Stimulated activated naive B cell treated with anti-CD40 and anti-IgM and Interleukin-4, amounts not matched to agents 10 μg/mL and 1 μg/mL and 100 μg/mL, for 72 hours (primary cell): ENCODE results near the gene HECTD4.
A peak's percentile ranks its signal among the peaks of the same experiment; 100 is the strongest.
"Not testable (repeated sequence)": the region's sequence is repeated elsewhere in the genome, so short reads cannot be mapped to it uniquely, and the experiment has no call there.

Experiments used
- ATAC-seq, 2 donors: fragments of 150-1000 bp; cut with Tn5 transposase; replicated peaks; 2 replicates each; pipeline ENCODE4 v1.10.0; 2021; ENCODE audit warnings: moderate library complexity in 1 of 2
- DNase-seq: peaks from one replicate; pipeline ENCODE4 v3.0.0; 2021
- H3K27ac Mint-ChIP-seq: one replicate; pipeline ENCODE4 v1.8.0; 2022; ENCODE audit warnings: mild to moderate bottlenecking, mixed read lengths
- H3K27me3 Mint-ChIP-seq, 2 donors: one replicate each; pipeline ENCODE4 v1.8.0; 2022; ENCODE audit warnings: mixed read lengths in 2 of 2
- H3K36me3 Mint-ChIP-seq, 2 donors: one replicate each; pipeline ENCODE4 v1.8.0; 2022; ENCODE audit warnings: mixed read lengths in 2 of 2, mild to moderate bottlenecking in 1 of 2
- H3K4me1 Mint-ChIP-seq, 2 donors: one replicate each; pipeline ENCODE4 v1.8.0; 2022; ENCODE audit warnings: mixed read lengths in 2 of 2, mild to moderate bottlenecking in 1 of 2
- H3K4me3 Mint-ChIP-seq, 2 donors: one replicate each; pipeline ENCODE4 v1.8.0; 2022; ENCODE audit warnings: mild to moderate bottlenecking in 2 of 2, mixed read lengths in 2 of 2, moderate library complexity in 1 of 2
- H3K9me3 Mint-ChIP-seq, 2 donors: one replicate each; pipeline ENCODE4 v1.8.0; 2022; ENCODE audit warnings: mixed read lengths in 2 of 2, mild to moderate bottlenecking in 1 of 2

HECTD4 gene

GRCh38 chr12:112230136-112230535 lies 152.1 kb downstream of the HECTD4 start:
- Mint-ChIP-seq H3K27ac (no peak overlapping the region), H3K36me3 (peaks cover 26 to 47% of the 10 kb centered on the region in 2 donors), H3K27me3 (no peaks in the 10 kb centered on the region), H3K4me3 (no peak overlapping the region), H3K9me3 (no peaks in the 10 kb centered on the region), H3K4me1 (no peaks in the 10 kb centered on the region)
- no peak for ATAC-seq
- DNase-seq = no peak

GRCh38 chr12:112226768-112227167 lies 155.5 kb downstream of the HECTD4 start:
- Mint-ChIP-seq H3K27me3 (no peaks in the 10 kb centered on the region), H3K4me3 (no peak overlapping the region), H3K27ac (no peak overlapping the region), H3K9me3 (no peaks in the 10 kb centered on the region), H3K4me1 (peaks cover 0 to 1% of the 10 kb centered on the region in 2 donors), H3K36me3 (peaks cover 35 to 46% of the 10 kb centered on the region in 2 donors)
- DNase-seq = no peak
- no peak for ATAC-seq

DNA sequence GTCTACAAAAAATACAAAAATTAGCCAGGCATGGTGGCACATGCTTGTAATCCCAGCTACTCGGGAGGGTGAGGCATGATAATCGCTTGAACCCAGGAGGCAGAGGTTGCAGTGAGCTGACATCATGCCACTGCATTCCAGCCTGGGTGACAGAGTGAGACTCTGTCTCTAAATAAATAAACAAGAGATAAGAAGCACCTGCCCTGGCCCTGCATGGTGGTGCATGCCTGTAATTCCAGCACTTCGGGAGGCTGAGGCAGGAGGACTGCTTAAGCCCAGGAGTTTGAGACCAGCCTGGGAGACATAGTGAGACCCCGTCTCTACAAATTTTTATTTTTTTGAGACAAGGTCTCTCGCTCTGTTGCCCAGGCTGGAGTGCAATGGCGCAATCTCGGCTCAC lies 161.6 kb downstream of the HECTD4 start:
- Mint-ChIP-seq H3K4me1 (peaks cover 23 to 37% of the 10 kb centered on the region in 2 donors), H3K36me3 (peaks cover 47 to 63% of the 10 kb centered on the region in 2 donors)
- not testable (repeated sequence) for H3K4me3 Mint-ChIP-seq, H3K27ac Mint-ChIP-seq, DNase-seq, H3K27me3 Mint-ChIP-seq, ATAC-seq, H3K9me3 Mint-ChIP-seq

DNA sequence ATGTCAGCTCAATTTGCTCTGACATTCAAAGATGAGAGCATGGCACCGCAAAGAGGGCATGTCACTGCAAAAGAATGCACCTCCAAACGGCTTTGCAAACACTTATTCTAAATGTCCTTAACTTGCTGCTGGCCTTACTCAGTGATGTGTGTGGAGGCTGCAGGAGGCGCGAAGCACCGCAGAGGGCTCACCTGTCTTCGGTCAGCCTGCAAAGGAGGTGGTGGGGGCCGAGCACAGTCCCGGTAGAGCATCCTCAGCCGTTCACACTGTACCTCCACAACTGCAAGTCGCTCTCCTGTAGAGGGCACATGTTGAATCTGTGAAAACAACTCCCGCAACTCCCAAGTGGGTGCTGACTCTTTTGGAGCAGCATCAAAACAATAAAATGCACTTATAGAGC lies 163.0 kb downstream of the HECTD4 start:
- Mint-ChIP-seq H3K27me3 (no peaks in the 10 kb centered on the region), H3K9me3 (peaks cover 0 to 1% of the 10 kb centered on the region in 2 donors), H3K27ac (no peak overlapping the region), H3K4me1 (peaks cover 23 to 37% of the 10 kb centered on the region in 2 donors), H3K36me3 (peaks cover 45 to 63% of the 10 kb centered on the region in 2 donors), H3K4me3 (no peak overlapping the region)
- no peak for ATAC-seq
- DNase-seq = no peak

DNA sequence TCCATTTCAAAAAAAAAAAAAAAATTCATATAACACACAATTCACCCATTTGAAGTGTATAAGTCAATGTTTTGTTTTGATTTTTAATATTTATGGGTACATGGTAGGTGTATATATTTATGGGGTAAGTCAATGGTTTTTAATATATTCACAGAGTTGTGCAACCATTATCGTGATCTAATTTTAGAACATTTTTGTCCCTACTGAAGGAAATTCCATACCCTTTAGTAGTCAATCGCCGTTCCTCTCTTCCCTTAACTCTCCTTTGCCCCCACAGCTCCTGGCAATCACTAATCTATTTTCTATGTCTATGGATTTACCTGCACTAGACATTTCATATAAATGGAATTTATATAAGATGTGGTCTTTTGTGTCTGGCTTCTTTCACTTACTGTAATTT lies 164.1 kb downstream of the HECTD4 start:
- DNase-seq (no peak), ATAC-seq (no peak)
- Mint-ChIP-seq H3K4me3 (peak overlapping the region; percentile 2 to 9), H3K9me3 (peaks cover 0 to 1% of the 10 kb centered on the region in 2 donors), H3K27me3 (no peaks in the 10 kb centered on the region), H3K4me1 (peaks cover 22 to 37% of the 10 kb centered on the region in 2 donors), H3K27ac (peak overlapping the region; percentile 43), H3K36me3 (peaks cover 44 to 60% of the 10 kb centered on the region in 2 donors)

- peaks cover 39 to 55% of the 10 kb centered on the region in 2 donors for H3K36me3 Mint-ChIP-seq
- peak overlapping the region; percentile 3 to 7 for H3K4me3 Mint-ChIP-seq
- DNase-seq (no peak), ATAC-seq (peak; percentile 67 to 78)
- H3K27me3 Mint-ChIP-seq = no peaks in the 10 kb centered on the region
- peaks cover 0 to 1% of the 10 kb centered on the region in 2 donors for H3K9me3 Mint-ChIP-seq
- H3K4me1 Mint-ChIP-seq = peaks cover 22 to 37% of the 10 kb centered on the region in 2 donors
- peak overlapping the region; percentile 49 for H3K27ac Mint-ChIP-seq
These were observed 164.6 kb downstream of the HECTD4 start for GRCh38 chr12:112217647-112218046.

DNA sequence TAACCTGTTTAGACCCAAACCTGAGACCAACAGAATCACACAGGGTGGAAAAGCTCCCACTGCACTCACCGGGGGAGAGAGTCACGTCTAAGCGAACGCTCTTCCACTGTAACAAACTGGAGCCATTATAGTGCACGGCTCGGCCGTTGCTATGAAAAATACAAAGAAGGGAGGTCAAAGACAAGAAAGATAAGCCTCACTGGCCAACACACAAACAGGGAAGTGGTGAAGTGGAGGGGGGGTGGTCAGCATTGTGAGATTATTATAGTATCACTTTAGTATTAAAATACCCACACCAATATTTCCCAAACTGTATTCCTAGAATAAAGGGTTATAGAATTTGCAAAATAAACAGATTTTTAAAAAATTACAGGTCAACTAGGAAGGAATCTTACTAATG lies 166.0 kb downstream of the HECTD4 start:
- Mint-ChIP-seq H3K9me3 (peaks cover 0 to 1% of the 10 kb centered on the region in 2 donors), H3K27ac (peak overlapping the region; percentile 67)

DNA sequence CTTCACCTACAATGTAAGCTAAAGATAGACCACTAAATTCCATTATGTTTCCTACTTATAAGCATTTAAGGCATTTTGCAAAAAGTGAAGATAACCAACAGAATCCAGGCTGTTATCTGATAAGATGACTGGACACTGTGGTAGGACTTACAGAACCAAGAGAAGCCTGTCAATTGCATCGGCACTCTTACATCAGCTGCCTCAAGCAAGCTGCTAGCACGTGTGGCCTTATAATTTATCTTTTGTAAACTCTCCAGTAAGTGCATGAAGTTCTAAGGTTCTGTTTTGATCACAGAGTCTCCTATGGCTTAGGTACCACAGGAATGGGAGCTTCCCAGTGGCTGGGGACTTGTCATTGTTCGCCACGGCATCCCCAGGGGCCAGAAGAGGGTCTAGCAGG lies 168.2 kb downstream of the HECTD4 start:
- Mint-ChIP-seq H3K27me3 (no peaks in the 10 kb centered on the region), H3K36me3 (peaks cover 49 to 71% of the 10 kb centered on the region in 2 donors)

More for the DNA sequence above, 166.0 kb downstream of the HECTD4 start:
- DNase-seq (no peak), ATAC-seq (peak in 1 of 2 donors; percentile 36)
- Mint-ChIP-seq H3K27me3 (no peaks in the 10 kb centered on the region), H3K4me3 (no peak overlapping the region), H3K36me3 (peaks cover 46 to 62% of the 10 kb centered on the region in 2 donors), H3K4me1 (peaks cover 22 to 37% of the 10 kb centered on the region in 2 donors)

GRCh38 chr12:112208301-112208910 lies 173.8 kb downstream of the HECTD4 start:
- ATAC-seq (no peak), DNase-seq (no peak)
- H3K27ac Mint-ChIP-seq = no peak overlapping the region
- no peaks in the 10 kb centered on the region for H3K27me3 Mint-ChIP-seq
- H3K36me3 Mint-ChIP-seq = peaks cover 40 to 48% of the 10 kb centered on the region in 2 donors
- no peak overlapping the region for H3K4me3 Mint-ChIP-seq
- no peaks in the 10 kb centered on the region for H3K9me3 Mint-ChIP-seq
- no peaks in the 10 kb centered on the region for H3K4me1 Mint-ChIP-seq

More for the DNA sequence above, 168.2 kb downstream of the HECTD4 start:
- DNase-seq (no peak), ATAC-seq (no peak)
- Mint-ChIP-seq H3K4me1 (peaks cover 19 to 33% of the 10 kb centered on the region in 2 donors), H3K9me3 (peaks cover 0 to 1% of the 10 kb centered on the region in 2 donors), H3K27ac (no peak overlapping the region), H3K4me3 (no peak overlapping the region)

- no peak for DNase-seq
- no peaks in the 10 kb centered on the region for H3K9me3 Mint-ChIP-seq
- no peaks in the 10 kb centered on the region for H3K4me1 Mint-ChIP-seq
- ATAC-seq = no peak
- no peaks in the 10 kb centered on the region for H3K27me3 Mint-ChIP-seq
- H3K36me3 Mint-ChIP-seq = peaks cover 46 to 53% of the 10 kb centered on the region in 2 donors
- H3K27ac Mint-ChIP-seq = peak overlapping the region; percentile 47
- no peak overlapping the region for H3K4me3 Mint-ChIP-seq
These were observed 174.8 kb downstream of the HECTD4 start for GRCh38 chr12:112207397-112207924.

- Mint-ChIP-seq H3K4me1 (no peaks in the 10 kb centered on the region), H3K27ac (no peak overlapping the region), H3K9me3 (no peaks in the 10 kb centered on the region), H3K27me3 (no peaks in the 10 kb centered on the region), H3K36me3 (peaks cover 40 to 48% of the 10 kb centered on the region in 2 donors), H3K4me3 (no peak overlapping the region)
- DNase-seq (no peak), ATAC-seq (no peak)
These were observed 175.3 kb downstream of the HECTD4 start for GRCh38 chr12:112206944-112207343.

GRCh38 chr12:112199136-112199535 lies 183.1 kb downstream of the HECTD4 start:
- Mint-ChIP-seq H3K4me1 (peaks cover 3 to 5% of the 10 kb centered on the region in 2 donors), H3K4me3 (no peak overlapping the region), H3K9me3 (no peaks in the 10 kb centered on the region), H3K27me3 (no peaks in the 10 kb centered on the region), H3K27ac (no peak overlapping the region), H3K36me3 (peaks cover 38 to 46% of the 10 kb centered on the region in 2 donors)
- ATAC-seq = no peak
- no peak for DNase-seq

DNA sequence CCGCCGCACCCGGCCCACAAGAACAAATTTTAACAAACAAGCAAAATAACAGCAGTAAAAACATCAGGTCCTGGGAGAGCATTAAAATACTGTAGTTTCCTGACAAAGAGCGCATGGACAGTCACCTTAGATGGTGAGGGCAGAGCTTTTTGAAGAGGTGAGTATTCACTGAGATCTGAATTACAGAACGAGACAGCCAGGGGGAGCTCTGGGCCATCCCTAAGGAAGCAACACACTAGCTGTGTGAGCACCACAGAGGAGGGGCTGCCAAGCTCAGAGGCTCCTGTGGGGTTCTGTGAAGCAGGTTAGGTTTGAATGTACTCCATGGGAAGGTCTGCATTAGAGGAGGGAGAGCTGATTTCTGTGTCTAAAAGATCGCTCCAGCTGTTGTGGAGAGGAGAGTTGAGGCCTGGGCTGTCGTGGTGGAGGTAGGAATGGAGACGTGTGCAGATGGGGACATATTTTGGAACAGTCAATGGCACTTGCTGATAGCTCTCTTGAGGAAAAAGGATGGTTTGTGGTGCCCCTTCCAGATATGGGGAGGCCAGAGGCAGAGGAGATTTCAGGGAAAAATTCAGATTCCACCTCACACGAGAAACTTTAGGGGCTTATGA lies 184.0 kb downstream of the HECTD4 start:
- Mint-ChIP-seq H3K36me3 (peaks cover 39 to 52% of the 10 kb centered on the region in 2 donors), H3K27ac (no peak overlapping the region), H3K27me3 (no peaks in the 10 kb centered on the region), H3K9me3 (no peaks in the 10 kb centered on the region), H3K4me3 (no peak overlapping the region), H3K4me1 (peaks cover 3 to 5% of the 10 kb centered on the region in 2 donors)
- DNase-seq = no peak
- ATAC-seq = peak; percentile 90 to 95

GRCh38 chr12:112196196-112196875 lies 185.9 kb downstream of the HECTD4 start:
- no peak overlapping the region for H3K27ac Mint-ChIP-seq
- H3K36me3 Mint-ChIP-seq = peaks cover 49 to 66% of the 10 kb centered on the region in 2 donors
- H3K9me3 Mint-ChIP-seq = no peaks in the 10 kb centered on the region
- H3K4me3 Mint-ChIP-seq = no peak overlapping the region
- no peak for ATAC-seq
- H3K4me1 Mint-ChIP-seq = peaks cover 3 to 5% of the 10 kb centered on the region in 2 donors
- no peaks in the 10 kb centered on the region for H3K27me3 Mint-ChIP-seq
- DNase-seq = no peak
